Stimulated activated CD4-positive, alpha-beta T cell treated with anti-CD3 and anti-CD28 coated beads, Interleukin-12 subunit alpha, Interleukin-12 subunit beta, amount 100 ng/mL, for 24 hours (primary cell): Measurements from ENCODE around the gene BIN1.

Experiments used
- DNase-seq, 2 experiments: peaks; one replicate each; pipeline ENCODE4 v3.0.0-alpha.2; 2020; ENCODE audit warnings: low read depth in 2 of 2

BIN1 gene

GRCh38 chr2:127090281-127091120 is 16.5 kb downstream of the BIN1 start:
- no peak for DNase-seq

DNA sequence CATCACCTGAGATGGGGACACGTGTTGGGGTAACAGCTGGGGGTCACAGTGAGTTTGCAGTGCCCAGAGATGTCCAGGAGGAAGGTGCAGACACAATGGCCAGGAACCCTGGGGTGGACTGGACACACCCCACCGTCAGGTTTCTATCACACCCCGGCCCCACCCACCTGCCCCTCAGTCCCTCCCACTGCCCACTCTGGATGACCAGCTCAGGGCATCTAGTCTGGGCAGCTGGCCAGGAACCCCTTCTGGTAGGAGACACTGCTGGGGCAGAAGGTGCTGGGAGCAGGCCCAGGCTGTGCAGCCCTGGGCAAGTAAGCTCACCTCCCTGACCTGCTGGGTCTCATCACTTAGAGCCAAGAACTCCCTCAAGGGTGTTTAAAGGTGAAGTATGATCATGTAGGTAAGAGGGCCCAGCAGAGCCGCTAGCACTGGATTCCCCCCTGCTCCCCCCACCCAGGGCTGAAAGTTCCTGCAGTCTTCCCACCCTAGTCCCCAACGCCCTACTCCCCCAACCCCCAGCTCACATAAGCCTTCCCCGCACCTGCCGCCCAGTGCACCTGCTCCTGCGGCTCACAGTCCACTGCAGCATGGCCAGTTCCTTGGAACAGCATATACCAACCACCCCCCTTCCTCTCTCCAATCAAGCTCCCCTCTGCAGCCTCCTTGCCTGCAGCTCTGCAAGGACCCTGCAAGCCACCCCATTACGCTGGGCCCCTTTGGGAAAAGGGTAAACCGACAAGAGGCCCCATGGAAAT is 17.3 kb downstream of the BIN1 start:
- no peak for DNase-seq

GRCh38 chr2:127088706-127089105 is 18.2 kb downstream of the BIN1 start:
- DNase-seq, result no peak

- DNase-seq, result no peak
Measured at GRCh38 chr2:127087791-127088495, 19.0 kb downstream of the BIN1 start.

DNA sequence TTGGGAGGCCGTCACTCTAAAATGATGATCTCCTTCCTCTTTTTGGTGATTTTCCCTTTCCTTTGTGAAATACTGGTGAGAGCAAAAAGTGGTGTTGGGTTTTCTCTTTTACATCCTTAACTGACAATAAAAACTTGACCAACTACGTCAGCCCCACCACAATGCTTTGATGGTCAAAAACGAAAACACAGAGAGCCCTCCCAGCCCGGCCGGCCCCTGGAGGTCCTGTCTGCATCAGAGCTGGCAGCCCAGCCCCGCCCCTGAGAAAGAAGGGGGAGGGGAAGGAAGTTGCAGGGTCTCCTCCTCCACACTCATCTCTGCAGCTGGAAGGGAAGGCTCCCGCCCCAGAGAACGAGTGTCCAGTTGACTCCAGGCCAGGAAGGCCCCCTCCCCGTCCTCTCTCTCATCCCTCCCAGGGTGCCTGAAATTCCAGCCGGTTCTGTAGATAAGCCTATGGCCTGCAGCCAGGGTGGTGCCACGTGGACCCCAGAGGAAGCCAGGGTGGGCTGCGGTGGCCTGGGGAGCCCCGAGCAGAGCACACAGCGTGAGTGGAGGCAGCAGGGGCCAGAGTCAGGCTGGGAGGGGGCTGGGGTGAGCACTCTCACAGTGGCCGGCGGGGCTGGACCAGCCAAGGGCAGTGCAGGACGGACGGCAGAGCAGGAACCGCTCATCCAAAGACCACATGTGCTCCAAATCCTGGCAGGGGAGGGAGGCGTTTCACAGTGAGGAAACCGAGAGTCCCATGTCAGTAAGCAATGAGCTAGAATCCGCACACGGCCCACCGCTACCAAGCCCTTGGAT is 19.8 kb downstream of the BIN1 start:
- no peak for DNase-seq

- no peak for DNase-seq
Measured at GRCh38 chr2:127085317-127085681, 21.7 kb downstream of the BIN1 start.

GRCh38 chr2:127084611-127085316 is 22.2 kb downstream of the BIN1 start:
- no peak for DNase-seq

GRCh38 chr2:127083819-127084503 is 23.0 kb downstream of the BIN1 start:
- DNase-seq, result no peak

- no peak for DNase-seq
Measured at GRCh38 chr2:127082974-127083373, 24.0 kb downstream of the BIN1 start.

DNA sequence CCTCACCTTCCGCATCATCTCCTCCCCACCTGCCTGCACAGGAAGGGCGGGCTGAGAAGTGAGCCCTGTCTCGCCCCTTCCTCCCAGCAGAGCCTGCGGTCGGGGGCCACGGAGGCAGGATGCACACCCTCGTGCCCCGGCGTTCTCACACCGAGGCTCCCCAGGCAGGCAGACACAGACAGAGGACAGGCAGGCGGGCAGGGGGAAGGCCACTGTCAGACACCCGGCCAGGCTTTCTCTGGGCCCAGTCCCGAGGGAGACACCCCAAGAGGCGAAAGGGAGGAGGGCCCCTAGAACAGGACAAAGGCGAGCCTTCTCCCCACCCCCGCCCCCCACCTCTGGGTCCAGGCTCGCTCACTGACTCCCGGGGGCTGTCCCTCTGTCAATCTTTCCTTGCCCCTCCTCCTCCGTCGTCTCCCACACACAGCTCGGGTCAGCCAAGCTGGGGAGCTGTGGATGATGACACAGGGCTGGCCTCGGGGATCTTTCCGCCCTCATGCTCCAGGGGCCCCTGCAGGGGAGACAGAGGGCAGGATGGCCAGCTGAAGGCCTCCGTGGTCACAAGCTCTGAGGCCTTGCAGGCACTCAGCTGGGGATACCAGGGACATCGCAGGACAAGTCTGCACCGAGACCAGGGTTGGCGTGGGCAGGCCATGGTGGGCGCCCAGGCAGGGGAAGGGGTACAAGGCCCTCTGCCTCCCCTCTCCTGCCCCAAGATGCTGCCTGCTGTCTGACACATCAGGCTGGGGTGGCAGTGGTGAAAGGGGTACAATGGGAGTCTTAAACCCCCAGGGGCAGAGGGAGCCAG is 24.9 kb downstream of the BIN1 start:
- peak; percentile 25 to 61 for DNase-seq

GRCh38 chr2:127080938-127081755 is 25.8 kb downstream of the BIN1 start:
- DNase-seq, result peak; percentile 8 to 44

DNA sequence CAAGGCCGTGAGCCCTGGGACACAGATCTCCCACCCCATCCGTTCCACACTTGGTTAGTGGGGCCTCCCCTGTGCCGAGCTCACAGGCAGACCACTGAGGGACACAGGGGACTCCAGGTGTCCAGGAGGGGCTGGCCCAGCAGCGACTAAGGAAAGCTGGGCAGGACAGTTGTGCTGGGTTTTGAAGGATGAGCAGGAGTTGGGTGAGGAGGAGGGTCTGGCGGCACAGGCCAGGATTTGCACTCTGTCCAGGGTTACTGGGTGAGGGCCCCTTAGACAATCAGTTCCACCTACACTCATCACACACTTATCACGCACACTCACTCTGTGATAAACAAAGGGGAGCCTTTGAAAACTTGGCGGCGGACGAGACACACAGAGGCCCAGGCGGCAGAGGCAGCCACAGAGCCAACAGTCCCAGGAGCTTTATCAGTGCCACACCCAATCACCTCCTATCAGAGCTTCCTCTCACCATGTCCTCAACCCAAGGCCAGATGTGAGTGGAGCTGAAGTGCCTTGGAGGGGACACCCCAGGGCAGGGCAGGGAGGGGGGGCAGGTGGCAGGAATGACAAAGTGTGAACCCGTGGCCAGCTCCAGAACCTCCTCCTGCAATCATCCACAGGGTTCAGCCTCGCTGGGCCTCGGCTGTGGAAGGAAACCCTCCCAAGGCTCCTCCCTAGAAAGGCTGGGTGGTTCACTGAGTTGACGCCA is 26.6 kb downstream of the BIN1 start:
- DNase-seq, result peak; percentile 31 to 49

- no peak for DNase-seq
Measured at GRCh38 chr2:127079358-127079920, 27.5 kb downstream of the BIN1 start.

- DNase-seq, result no peak
Measured at GRCh38 chr2:127078666-127079270, 28.2 kb downstream of the BIN1 start.

DNA sequence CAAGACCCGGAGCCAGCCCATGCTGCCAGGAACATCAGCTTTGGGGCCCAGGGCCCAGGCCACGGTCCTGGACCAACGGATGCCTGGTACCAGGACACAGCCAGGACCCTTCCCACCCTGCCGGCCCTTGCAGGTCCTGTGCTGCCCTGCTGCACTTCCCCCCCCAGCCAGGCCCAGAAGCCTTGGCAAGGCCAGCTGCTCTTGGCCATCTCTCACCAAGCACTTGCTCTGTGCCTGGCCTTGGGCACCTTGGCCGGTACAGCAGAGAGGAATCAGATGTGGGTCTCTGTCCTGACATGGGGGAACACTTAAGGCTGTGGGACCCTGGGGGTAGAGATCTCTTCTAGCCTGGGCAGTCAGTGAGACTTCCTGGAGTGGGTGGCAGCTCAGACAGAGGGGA is 28.9 kb downstream of the BIN1 start:
- DNase-seq, result no peak

DNA sequence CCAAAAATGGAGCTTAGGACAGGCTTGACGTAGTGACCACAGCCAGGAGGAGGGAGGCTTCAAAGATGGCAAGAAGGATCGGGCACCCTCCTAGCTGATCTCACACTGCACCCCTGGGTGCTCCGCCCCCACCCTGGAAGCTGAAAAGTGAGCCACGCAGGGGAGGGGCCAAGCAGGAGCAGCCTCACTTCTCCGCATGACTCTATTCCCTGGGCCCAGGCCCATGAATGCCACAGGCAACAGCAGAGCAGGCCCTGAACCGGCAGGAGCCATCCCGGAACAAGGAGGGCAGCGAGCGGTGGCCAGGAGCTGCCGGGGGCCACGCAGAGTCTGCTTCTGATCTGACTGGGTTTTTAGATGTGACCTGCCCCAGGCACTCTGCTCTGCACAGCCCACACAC is 30.0 kb downstream of the BIN1 start:
- DNase-seq, result no peak

DNA sequence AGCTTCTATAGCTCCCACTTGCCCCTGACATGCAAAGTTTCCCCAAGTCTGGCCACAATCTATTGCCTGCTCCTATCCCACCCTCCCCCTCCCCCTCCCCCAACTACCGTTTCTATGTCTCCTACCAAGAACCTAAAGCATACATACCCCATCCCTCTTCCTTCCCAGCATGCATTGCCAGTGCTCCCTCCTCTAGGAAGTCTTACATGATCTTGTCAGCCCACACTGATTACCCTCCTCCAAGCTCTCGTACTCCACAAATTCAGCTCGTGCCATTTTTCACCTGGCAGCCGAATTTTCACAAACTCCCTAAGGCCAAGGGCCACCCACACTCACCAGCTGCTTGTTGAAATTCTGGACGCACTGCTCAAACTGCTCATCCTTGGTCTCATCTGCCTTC is 30.7 kb downstream of the BIN1 start:
- DNase-seq, result no peak
